PC-9 (cell line): ENCODE measurements around the gene STAB2. TPM values are rescaled to one million over a fixed set of nuclear protein-coding genes. Genes with fewer than 3 reads are reported as not detected.

Experiments
- BruUV-seq: library from RNA; stranded (reverse); fragments of 400-500 nt; replicated peaks from 2 replicates; lab custom pipeline; 2021; lab: Mats Ljungman, UMichigan
- CTCF ChIA-PET: fragments of 300-600 bp; sonication (Branson Sonifier 250); formaldehyde crosslinking; loops from one replicate; lab custom pipeline; 2022; ENCODE audit warnings: antibody characterized with exemption; lab: Charles Lee
- POLR2A ChIA-PET: fragments of 300-600 bp; sonication (Branson Sonifier 250); formaldehyde crosslinking; loops from one replicate; lab custom pipeline; 2022; ENCODE audit warnings: antibody characterized with exemption; ENCODE audit not compliant: unreplicated experiment; lab: Charles Lee
- DNase-seq, 2 experiments: peaks; one replicate each; pipeline versions ENCODE4 v3.0.0 to v3.0.0-alpha.2; 2015 to 2022; ENCODE audit warnings: mixed read lengths in 1 of 2
- H2AFZ ChIP-seq: fragments of 200-600 bp; sonication (generic); 2 replicates; pipeline ENCODE4 v1.8.1; 2017; ENCODE audit warnings: antibody characterized with exemption
- H3F3A ChIP-seq: fragments of 200-600 bp; sonication (generic); 2 replicates; pipeline ENCODE4 v1.8.1; 2017; ENCODE audit warnings: antibody characterized with exemption, mild to moderate bottlenecking, low read depth; ENCODE audit not compliant: insufficient read depth
- H3K27ac ChIP-seq: fragments of 200-600 bp; sonication (generic); 2 replicates; pipeline ENCODE4 v1.6.1; 2016; ENCODE audit warnings: mixed run types
- H3K27me3 ChIP-seq: fragments of 200-600 bp; sonication (generic); 2 replicates; pipeline ENCODE4 v1.6.1; 2016; ENCODE audit warnings: low read depth, mixed run types; ENCODE audit not compliant: insufficient read depth
- H3K36me3 ChIP-seq: fragments of 200-600 bp; sonication (generic); 2 replicates; pipeline ENCODE4 v1.6.1; 2016; ENCODE audit warnings: low read depth, mixed run types
- H3K4me1 ChIP-seq: fragments of 200-600 bp; sonication (generic); replicated peaks from 2 replicates; pipeline ENCODE4 v1.6.1; 2016; ENCODE audit warnings: mixed run types; ENCODE audit not compliant: insufficient read depth
- H3K4me2 ChIP-seq: fragments of 200-600 bp; sonication (generic); 2 replicates; pipeline ENCODE4 v1.6.1; 2017; ENCODE audit warnings: mixed run types
- H3K4me3 ChIP-seq: fragments of 200-600 bp; sonication (generic); 2 replicates; pipeline ENCODE4 v1.6.1; 2016; ENCODE audit warnings: mixed run types
- H3K79me2 ChIP-seq: fragments of 200-600 bp; sonication (generic); 2 replicates; pipeline ENCODE4 v1.6.1; 2017; ENCODE audit warnings: low read depth, mixed run types
- H3K9me2 ChIP-seq: fragments of 200-600 bp; sonication (generic); 2 replicates; pipeline ENCODE4 v1.8.1; 2017; ENCODE audit warnings: mild to moderate bottlenecking; ENCODE audit not compliant: insufficient read depth
- H3K9me3 ChIP-seq: fragments of 200-600 bp; sonication (generic); 2 replicates; pipeline ENCODE4 v1.8.1; 2016; ENCODE audit warnings: low read depth; ENCODE audit not compliant: insufficient read depth
- H4K20me1 ChIP-seq: fragments of 200-600 bp; sonication (generic); 2 replicates; pipeline ENCODE4 v1.8.1; 2017; ENCODE audit not compliant: insufficient read depth
- EZH2 ChIP-seq: fragments of 200-600 bp; sonication (generic); IDR thresholded peaks from 2 replicates; pipeline ENCODE4 v1.8.0; 2017; ENCODE audit warnings: antibody characterized with exemption, low read depth
- intact Hi-C: fragments of 100-400 bp; cut with micrococcal nuclease; formaldehyde crosslinking; loops from one replicate; pipeline ENCODE4 v1.10.0; 2022; ENCODE audit not compliant: unreplicated experiment
- total RNA-seq: library from RNA; stranded (reverse); gene quantifications from 2 replicates; pipeline ENCODE4 v1.2.3, GENCODE V29; 2021
- TF ChIP-seq, protein P1 (sequence below): fragments of 200-600 bp; sonication (generic); conservative IDR thresholded peaks from 2 replicates; pipeline ENCODE4 v1.6.1; 2017; ENCODE audit warnings: mixed run types, antibody characterized with exemption, mild to moderate bottlenecking, moderate library complexity

STAB2 gene
- total RNA-seq, 1 experiment from 2014 or later: not detected

DNA sequence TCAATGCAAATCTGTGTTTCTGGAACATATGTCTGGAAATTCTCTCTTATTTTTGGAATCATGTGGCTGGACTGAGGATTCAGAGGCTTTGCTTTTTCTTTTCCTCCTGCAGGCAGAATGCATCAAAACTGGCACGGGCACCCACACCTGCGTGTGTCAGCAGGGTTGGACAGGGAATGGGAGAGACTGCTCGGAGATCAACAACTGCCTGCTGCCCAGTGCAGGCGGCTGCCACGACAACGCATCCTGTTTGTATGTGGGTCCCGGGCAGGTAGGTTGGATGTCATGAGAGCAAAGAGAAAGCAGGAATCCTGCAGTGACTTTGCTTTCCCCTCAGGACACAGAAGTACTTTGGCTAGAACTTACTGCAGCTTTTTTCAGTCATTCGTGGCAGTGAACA, 90.3 kb downstream of the STAB2 start:
- ChIA-PET POLR2A (no interaction called here), CTCF (no interaction called here)
- H3K4me2 ChIP-seq: no peak overlapping the region
- H4K20me1 ChIP-seq: no peaks in the 10 kb centered on the region
- no peaks in the 10 kb centered on the region for H3K4me1 ChIP-seq
- no peak for TF ChIP-seq EZH2
- TF ChIP-seq, protein P1, sequence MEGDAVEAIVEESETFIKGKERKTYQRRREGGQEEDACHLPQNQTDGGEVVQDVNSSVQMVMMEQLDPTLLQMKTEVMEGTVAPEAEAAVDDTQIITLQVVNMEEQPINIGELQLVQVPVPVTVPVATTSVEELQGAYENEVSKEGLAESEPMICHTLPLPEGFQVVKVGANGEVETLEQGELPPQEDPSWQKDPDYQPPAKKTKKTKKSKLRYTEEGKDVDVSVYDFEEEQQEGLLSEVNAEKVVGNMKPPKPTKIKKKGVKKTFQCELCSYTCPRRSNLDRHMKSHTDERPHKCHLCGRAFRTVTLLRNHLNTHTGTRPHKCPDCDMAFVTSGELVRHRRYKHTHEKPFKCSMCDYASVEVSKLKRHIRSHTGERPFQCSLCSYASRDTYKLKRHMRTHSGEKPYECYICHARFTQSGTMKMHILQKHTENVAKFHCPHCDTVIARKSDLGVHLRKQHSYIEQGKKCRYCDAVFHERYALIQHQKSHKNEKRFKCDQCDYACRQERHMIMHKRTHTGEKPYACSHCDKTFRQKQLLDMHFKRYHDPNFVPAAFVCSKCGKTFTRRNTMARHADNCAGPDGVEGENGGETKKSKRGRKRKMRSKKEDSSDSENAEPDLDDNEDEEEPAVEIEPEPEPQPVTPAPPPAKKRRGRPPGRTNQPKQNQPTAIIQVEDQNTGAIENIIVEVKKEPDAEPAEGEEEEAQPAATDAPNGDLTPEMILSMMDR: no peak
- no peaks in the 10 kb centered on the region for H3K9me2 ChIP-seq
- H2AFZ ChIP-seq: no peak overlapping the region
- no peaks in the 10 kb centered on the region for H3K79me2 ChIP-seq
- no peaks in the 10 kb centered on the region for H3K27me3 ChIP-seq
- no peaks in the 10 kb centered on the region for H3K9me3 ChIP-seq
- no peaks in the 10 kb centered on the region for H3K36me3 ChIP-seq
- no peaks in the 10 kb centered on the region for H3F3A ChIP-seq
- no peak for DNase-seq
- H3K27ac ChIP-seq: no peak overlapping the region
- H3K4me3 ChIP-seq: no peak overlapping the region
- no TSS peak for BruUV-seq
- intact Hi-C loops: no loop called here

GRCh38 chr12:103677905-103678304, 90.8 kb downstream of the STAB2 start:
- Histone ChIP-seq H3K4me3 (no peak overlapping the region), H3F3A (no peaks in the 10 kb centered on the region), H3K4me1 (no peaks in the 10 kb centered on the region), H3K27ac (no peak overlapping the region), H3K9me2 (no peaks in the 10 kb centered on the region), H3K9me3 (no peaks in the 10 kb centered on the region), H3K79me2 (no peaks in the 10 kb centered on the region), H2AFZ (no peak overlapping the region), H4K20me1 (no peaks in the 10 kb centered on the region), H3K27me3 (no peaks in the 10 kb centered on the region), H3K36me3 (no peaks in the 10 kb centered on the region), H3K4me2 (no peak overlapping the region)
- TF ChIP-seq, protein P1: no peak
- TF ChIP-seq EZH2: no peak
- intact Hi-C loops: no loop called here
- ChIA-PET POLR2A (no interaction called here), CTCF (no interaction called here)
- no peak for DNase-seq
- BruUV-seq: no TSS peak

DNA sequence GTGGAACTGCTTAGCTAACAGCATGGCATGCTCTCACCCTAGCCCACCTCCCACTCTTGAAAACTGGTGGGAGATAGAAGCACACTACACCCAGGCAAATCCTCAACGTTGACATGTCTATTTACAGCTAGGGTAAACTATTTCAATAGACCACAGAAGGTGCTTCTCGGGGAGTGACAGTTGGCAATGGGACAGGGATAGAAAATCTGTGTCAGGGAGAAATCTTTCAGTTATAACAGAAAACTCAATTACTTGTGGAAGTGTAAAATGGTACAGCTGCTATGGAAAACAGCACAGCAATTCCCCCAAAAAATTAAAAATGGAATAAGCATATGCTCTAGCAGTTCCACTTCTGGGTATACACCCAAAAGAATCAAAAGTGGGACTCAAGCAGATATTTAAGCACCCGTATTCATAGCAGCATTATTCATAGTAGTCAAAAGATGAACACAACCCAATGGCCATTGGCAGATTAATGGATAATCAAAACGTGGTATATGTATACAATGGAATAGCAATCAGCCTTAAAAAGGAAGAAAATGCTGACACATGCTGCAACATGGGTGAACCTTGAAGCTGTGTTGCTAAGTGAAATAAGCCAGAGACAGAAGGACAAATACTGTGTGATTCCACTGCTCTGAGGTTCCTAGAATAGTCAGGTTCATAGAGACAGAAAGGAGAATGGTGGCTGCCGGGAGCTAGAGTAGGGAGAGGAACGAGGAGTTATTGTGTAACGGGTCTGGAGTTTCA, 92.5 kb downstream of the STAB2 start:
- Histone ChIP-seq H3K9me3 (no peaks in the 10 kb centered on the region), H3K9me2 (no peaks in the 10 kb centered on the region; the same call in 1 of the 2 replicates), H3K27ac (no peak overlapping the region), H3K4me1 (no peaks in the 10 kb centered on the region), H3K36me3 (no peaks in the 10 kb centered on the region), H3F3A (no peaks in the 10 kb centered on the region), H2AFZ (no peak overlapping the region), H3K4me2 (no peak overlapping the region), H3K79me2 (no peaks in the 10 kb centered on the region), H3K27me3 (0 out of 2 replicates have a peak, but pooled peaks cover 6% of the 10 kb centered on the region), H4K20me1 (no peaks in the 10 kb centered on the region), H3K4me3 (no peak overlapping the region)
- ChIA-PET POLR2A (no interaction called here), CTCF (no interaction called here)
- no peak for DNase-seq
- intact Hi-C loops: no loop called here
- TF ChIP-seq, protein P1: no peak
- no peak for TF ChIP-seq EZH2
- no TSS peak for BruUV-seq
